GM19328 (cell line): ENCODE results near the gene FAM209B.
"Not testable (repeated sequence)": the region's sequence is repeated elsewhere in the genome, so short reads cannot be mapped to it uniquely, and the experiment has no call there.

Experiments
- ATAC-seq: cut with Tn5 transposase; IDR thresholded peaks from one replicate; pipeline ENCODE4 v1.9.1; 2021; ENCODE audit warnings: mild to moderate bottlenecking, moderate library complexity; ENCODE audit not compliant: unreplicated experiment

Gene FAM209B, protein sequence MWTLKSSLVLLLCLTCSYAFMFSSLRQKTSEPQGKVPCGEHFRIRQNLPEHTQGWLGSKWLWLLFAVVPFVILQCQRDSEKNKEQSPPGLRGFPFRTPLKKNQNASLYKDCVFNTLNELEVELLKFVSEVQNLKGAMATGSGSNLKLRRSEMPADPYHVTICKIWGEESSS

DNA sequence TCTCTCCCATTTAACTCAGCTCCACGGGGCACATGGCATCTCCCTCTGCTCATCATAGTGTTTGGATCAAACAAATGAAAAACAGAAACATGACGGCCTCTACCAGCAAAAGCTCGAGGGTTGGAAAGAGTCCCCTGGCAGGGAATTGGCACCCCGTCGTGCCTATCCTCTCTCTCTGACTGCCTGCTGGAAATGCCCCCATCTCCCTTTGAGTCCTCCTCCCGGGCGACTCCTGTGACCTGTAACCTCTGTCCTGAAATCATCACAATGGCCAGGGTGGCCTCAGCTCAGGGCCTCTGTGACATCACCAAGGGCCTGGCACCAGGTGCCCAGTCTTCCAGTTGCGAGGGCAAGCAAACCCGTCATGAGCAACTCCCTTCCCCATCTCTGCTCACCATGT, at the start of gene FAM209B:
FAM209B (plus strand) TSS at position 301 of the 400 bp plus-strand sequence; CDS start at position 397, 96 bp downstream.
- ATAC-seq = not testable (repeated sequence)

- ATAC-seq = no peak
Measured at GRCh38 chr20:56483970-56484369, 49.1 kb upstream of the FAM209B start.

DNA sequence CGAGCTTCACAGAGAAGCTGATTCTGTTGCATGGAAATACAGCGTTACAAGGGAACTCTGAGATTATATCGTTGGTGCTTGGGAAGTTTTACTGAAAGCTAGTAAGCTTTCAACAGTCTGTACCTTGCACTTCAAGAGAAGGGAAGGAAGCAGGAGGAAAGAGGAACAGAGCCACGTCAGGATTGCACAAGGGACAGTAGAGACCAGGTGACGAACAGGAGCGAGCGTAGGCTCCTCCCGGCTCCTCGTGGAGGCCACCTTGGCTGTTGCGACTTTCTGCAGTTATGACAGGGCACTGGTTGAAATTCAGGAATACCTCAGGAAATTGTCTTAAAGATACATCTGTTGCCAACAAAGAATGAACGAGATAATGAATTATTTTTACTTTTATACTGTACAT, 45.8 kb upstream of the FAM209B start:
- no peak for ATAC-seq

GRCh38 chr20:56488566-56488965, 44.5 kb upstream of the FAM209B start:
- no peak for ATAC-seq

GRCh38 chr20:56501116-56501515, 31.9 kb upstream of the FAM209B start:
- ATAC-seq = no peak

GRCh38 chr20:56503916-56504315, 29.1 kb upstream of the FAM209B start:
- no peak for ATAC-seq

- no peak for ATAC-seq
Measured at GRCh38 chr20:56504373-56505005, 28.6 kb upstream of the FAM209B start.

GRCh38 chr20:56506103-56506502, 26.9 kb upstream of the FAM209B start:
- ATAC-seq = no peak

DNA sequence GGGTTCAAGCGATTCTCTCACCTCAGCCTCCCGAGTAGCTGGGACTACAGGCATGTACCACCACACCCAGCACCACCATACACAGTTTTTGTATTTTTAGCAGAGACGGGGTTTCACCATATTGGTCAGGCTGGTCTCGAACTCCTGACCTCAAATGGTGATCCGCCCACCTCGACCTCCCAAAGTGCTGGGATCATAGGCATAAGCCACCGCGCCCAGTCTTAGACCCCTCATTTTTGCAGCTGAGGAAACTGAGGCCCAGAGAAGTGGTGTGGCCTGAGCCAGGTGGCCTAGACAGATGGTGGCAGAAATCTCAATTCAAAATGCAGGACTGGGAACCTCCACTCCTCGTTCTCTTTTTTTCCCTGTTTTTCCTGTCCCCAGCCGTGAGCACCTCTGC, 21.1 kb upstream of the FAM209B start:
- no peak for ATAC-seq

GRCh38 chr20:56513161-56514150, 19.6 kb upstream of the FAM209B start:
- ATAC-seq = no peak

- ATAC-seq = no peak
Measured at GRCh38 chr20:56516631-56517030, 16.4 kb upstream of the FAM209B start.

GRCh38 chr20:56517211-56517610, 15.8 kb upstream of the FAM209B start:
- ATAC-seq = no peak

DNA sequence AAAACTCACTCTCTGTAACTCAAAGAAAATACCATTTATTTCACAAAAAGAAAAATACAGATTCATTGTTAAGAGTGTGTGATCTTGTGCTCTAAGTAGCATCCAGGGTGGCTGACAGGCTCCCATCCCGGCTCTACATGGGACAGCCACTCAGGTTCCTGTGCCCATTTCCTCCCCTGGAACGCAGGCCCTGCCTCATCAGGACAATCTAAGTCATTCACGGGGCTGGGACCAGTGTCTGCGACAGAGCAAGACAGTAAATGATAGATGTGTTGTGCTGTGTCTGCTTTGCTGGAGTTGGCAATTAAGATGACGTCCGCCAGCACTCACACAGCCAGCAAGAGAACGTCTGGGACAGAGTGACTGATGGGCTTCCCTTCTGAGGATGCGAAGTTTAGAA, 15.4 kb upstream of the FAM209B start:
- no peak for ATAC-seq

DNA sequence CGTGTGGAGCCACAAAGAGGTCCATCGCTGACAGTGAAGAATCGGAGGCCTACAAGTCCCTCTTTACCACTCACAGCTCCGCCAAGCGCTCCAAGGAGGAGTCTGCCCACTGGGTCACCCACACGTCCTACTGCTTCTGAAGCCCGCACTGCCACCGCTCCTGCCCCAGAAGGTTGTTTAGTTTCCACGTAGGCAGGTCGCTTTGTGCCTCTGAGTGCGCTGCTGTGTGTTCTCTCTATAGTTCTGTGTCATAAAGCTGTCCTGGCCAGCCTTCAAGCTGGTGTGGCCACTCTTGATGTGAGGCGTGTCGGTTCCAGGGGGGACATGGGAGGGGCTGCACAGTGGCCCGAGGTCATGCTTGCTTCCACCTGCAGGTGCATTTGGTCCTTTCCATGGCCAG, 14.9 kb upstream of the FAM209B start:
- no peak for ATAC-seq

- ATAC-seq = no peak
Measured at GRCh38 chr20:56518721-56519398, 14.2 kb upstream of the FAM209B start.

DNA sequence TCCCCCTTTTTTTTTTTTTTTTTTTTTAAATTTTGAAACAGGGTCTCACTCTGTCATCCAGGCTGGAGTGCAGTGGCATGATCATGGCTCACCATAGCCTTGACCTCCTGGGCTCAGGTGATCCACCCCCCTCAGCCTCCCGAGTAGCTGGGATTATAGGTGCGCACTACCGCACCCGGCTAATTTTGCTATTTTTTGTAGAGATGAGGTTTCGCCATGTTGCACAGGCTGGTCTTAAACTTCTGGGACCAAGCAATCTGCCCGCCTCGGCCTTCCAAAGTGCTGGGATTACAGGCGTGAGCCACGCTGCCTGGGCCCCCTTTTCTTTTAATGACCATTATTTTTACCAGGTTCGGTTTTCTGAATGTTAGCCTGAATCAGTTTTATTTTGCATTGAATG, 13.5 kb upstream of the FAM209B start:
- no peak for ATAC-seq

GRCh38 chr20:56520180-56520579, 12.9 kb upstream of the FAM209B start:
- no peak for ATAC-seq

DNA sequence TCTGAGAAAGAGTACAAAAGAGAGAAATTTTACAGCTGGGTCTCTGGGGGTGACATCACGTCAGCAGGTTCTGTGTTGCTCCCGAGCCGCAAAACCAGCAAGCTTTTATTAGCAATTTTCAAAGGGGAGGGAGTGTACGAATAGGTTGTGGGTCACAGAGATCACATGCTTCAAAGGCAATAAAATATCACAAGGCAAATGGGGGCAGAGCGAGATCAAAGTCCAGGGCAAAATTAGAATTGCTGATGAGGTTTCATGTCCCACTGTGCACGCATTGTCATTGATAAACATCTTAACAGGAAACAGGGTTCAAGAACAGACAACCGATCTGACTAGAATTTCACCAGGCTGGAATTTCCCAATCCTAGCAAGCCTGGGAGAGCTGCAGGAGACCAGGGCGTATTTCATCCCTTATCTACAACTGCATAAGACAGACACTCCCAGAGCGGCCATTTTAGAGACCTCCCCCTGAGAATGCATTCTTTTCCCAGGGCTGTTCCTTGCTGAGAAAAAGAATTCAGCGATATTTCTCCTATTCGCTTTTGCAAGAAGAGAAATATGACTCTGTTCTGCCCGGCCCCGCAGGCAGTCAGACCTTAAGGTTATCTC, 12.2 kb upstream of the FAM209B start:
- ATAC-seq = not testable (repeated sequence)

GRCh38 chr20:56522311-56522710, 10.7 kb upstream of the FAM209B start:
- no peak for ATAC-seq

GRCh38 chr20:56524444-56524843, 8.6 kb upstream of the FAM209B start, which contains the start of gene FAM209A:
TSS of gene FAM209A (plus strand) at chr20:56524744. CDS start at chr20:56524809, 65 bp downstream.
- not testable (repeated sequence) for ATAC-seq

DNA sequence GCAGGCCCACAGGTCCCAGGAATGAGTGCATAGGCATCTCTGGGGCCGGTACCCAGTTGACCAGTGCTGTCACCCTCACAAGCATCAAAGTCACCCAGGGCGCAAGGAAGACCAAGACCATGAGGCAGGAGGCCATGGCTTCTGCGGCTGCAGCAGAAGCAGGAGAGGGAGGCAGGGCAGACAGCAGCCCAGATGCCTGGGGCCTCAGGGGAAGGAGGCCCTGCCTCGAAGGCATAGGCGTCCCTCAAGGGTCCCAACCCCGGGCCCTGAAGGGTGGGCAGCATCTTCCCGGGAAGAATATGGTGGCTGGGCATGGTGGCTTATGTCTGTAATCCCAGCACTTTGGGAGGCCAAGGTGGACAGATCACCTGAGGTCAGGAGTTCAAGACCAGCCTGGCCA, 5.5 kb upstream of the FAM209B start:
- no peak for ATAC-seq
